GM18858 (cell line): ENCODE results near the gene ZFP82.

Experiments
- ATAC-seq: cut with Tn5 transposase; IDR thresholded peaks from one replicate; pipeline ENCODE4 v1.9.1; 2021; ENCODE audit not compliant: unreplicated experiment

Gene ZFP82

GRCh38 chr19:36373638-36374156 is 44.7 kb downstream of the ZFP82 start:
- no peak for ATAC-seq

GRCh38 chr19:36371886-36372285 is 46.6 kb downstream of the ZFP82 start:
- ATAC-seq: no peak

GRCh38 chr19:36363845-36364244 is 54.6 kb downstream of the ZFP82 start:
- ATAC-seq: no peak
